Ectodermal cell (in vitro differentiated cells): ENCODE measurements around the gene ZNF263.

ENCODE experiments used
- H3K27ac ChIP-seq: 2 replicates; pipeline ENCODE4 v1.7.0; 2013; ENCODE audit warnings: mild to moderate bottlenecking, low read depth, low read length; ENCODE audit not compliant: insufficient read depth, poor library complexity, severe bottlenecking
- H3K27me3 ChIP-seq: 2 replicates; pipeline ENCODE4 v1.7.0; 2013; ENCODE audit warnings: mild to moderate bottlenecking, low read length; ENCODE audit not compliant: insufficient read depth, control insufficient read depth, poor library complexity, severe bottlenecking
- H3K36me3 ChIP-seq: one replicate; pipeline ENCODE4 v1.7.0; 2013; ENCODE audit warnings: low read length; ENCODE audit not compliant: control insufficient read depth, insufficient read depth
- H3K4me1 ChIP-seq: one replicate; pipeline ENCODE4 v1.7.0; 2013; ENCODE audit warnings: low read length; ENCODE audit not compliant: control insufficient read depth, insufficient read depth
- H3K4me3 ChIP-seq: 2 replicates; pipeline ENCODE4 v1.7.0; 2013; ENCODE audit warnings: low read depth, low read length, control low read depth; ENCODE audit not compliant: insufficient read depth
- H3K9me3 ChIP-seq: 2 replicates; pipeline ENCODE4 v1.7.0; 2013; ENCODE audit warnings: mild to moderate bottlenecking, low read length, moderate library complexity; ENCODE audit not compliant: control insufficient read depth
- WGBS, 2 experiments: methylation state at CpG; one replicate each; pipeline ENCODE4 v1.1.7; 2013; ENCODE audit warnings: missing lambda C conversion rate in 2 of 2; 5-methylcytosine and 5-hydroxymethylcytosine counted together

Gene ZNF263

DNA sequence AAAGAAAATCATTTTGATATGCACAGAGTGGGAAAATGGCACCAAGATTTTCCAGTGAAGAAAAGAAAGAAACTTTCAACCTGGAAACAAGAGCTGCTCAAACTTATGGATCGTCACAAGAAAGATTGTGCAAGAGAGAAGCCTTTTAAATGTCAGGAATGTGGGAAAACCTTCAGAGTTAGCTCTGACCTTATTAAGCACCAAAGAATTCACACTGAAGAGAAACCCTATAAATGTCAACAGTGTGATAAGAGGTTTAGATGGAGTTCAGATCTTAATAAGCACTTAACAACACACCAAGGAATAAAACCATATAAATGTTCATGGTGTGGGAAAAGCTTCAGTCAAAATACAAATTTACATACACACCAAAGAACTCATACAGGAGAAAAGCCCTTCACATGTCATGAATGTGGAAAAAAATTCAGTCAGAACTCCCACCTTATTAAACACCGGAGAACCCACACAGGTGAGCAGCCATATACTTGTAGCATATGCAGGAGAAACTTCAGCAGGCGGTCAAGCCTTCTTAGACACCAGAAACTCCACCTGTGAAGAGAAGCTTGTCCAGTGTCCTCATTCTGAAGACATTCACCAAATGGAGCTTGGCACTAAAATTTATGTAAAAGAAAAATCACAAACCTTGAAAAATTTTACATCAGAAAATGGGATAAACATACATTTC, 34.2 kb downstream of the ZNF263 start:
- peaks cover 40% of the 10 kb centered on the region for H3K36me3 ChIP-seq
- H3K4me1 ChIP-seq, result no peaks in the 10 kb centered on the region
- H3K27me3 ChIP-seq, result no peaks in the 10 kb centered on the region
- no peak overlapping the region for H3K27ac ChIP-seq
- H3K9me3 ChIP-seq, result peaks cover 19% of the 10 kb centered on the region
- WGBS, 2 experiments, result 93% methylated on average over 3 of the region's 3 CpGs
- H3K4me3 ChIP-seq, result no peak overlapping the region

DNA sequence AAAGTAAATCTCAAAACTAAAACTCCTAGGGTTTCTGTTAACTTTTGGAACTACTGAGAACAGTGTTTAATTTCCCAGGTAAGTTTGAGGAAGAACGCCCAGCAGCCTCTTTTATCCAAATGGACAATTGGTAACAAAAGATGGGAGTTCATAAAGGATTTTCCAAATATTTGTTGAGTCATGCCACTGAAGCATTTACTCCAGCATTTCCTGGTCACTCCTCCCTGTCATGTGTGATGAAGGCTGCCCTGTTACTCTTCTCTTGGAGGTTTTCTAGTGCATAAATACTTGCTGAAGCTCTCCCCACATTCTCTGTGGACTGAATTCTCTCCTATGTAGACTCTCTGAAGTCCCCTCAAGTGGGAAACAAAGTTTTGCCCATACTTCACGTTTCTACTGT, 38.5 kb downstream of the ZNF263 start:
- H3K36me3 ChIP-seq, result peaks cover 14% of the 10 kb centered on the region
- H3K27me3 ChIP-seq, result no peaks in the 10 kb centered on the region
- peaks cover 17% of the 10 kb centered on the region for H3K9me3 ChIP-seq
- H3K27ac ChIP-seq, result no peak overlapping the region
- H3K4me1 ChIP-seq, result no peaks in the 10 kb centered on the region
- WGBS, 2 experiments, result 62 to 65% methylated on average over 2 of the region's 2 CpGs
- no peak overlapping the region for H3K4me3 ChIP-seq

DNA sequence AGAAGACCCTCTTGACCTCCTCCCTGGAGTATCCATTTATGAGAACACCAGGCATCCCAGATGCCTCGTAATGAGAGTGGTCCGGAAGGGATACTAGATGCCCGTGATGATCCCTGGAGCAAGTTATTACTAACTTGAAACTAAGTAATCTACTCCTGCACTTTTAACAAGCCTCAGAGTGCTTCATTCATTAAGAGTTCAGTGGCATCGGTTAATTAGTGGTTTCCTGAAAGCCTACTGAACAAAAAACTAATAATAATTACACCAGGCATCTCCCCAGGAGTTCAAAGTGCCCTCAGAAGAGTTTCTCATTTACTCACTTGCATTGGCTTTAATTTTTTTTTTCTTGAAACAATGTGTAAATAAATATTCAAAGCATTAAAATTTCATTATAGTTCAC, 44.2 kb downstream of the ZNF263 start:
- 83 to 85% methylated on average over 4 of the region's 4 CpGs for WGBS, 2 experiments

DNA sequence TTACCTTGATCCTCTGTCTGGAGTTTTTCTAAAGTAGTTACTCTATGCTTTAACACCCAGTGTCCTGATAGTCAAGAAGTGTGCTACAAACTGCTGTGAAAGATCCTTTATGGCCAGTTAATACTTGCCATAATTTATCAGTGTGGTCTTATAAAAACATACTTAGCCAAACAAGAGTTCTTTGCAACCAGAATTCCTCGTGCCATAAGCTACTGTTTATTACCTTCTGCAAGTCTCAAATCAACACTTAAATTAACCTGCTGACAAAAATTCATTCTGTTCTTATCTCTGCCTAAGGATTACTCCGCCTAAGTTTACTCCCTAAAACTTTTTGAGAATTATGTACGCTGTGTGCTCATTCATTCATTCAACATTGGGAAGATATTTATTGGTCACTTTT, 44.8 kb downstream of the ZNF263 start:
- H3K27ac ChIP-seq, result no peak overlapping the region
- H3K36me3 ChIP-seq, result no peaks in the 10 kb centered on the region
- H3K27me3 ChIP-seq, result no peaks in the 10 kb centered on the region
- no peak overlapping the region for H3K4me3 ChIP-seq
- no peaks in the 10 kb centered on the region for H3K4me1 ChIP-seq
- no peaks in the 10 kb centered on the region for H3K9me3 ChIP-seq
- WGBS, 2 experiments, result 71 to 83% methylated on average over 2 to 3 of the region's 3 CpGs

More for the DNA sequence above, 44.2 kb downstream of the ZNF263 start:
- no peaks in the 10 kb centered on the region for H3K36me3 ChIP-seq
- H3K27me3 ChIP-seq, result no peaks in the 10 kb centered on the region
- no peaks in the 10 kb centered on the region for H3K9me3 ChIP-seq
- no peaks in the 10 kb centered on the region for H3K4me1 ChIP-seq
- no peak overlapping the region for H3K4me3 ChIP-seq
- no peak overlapping the region for H3K27ac ChIP-seq

DNA sequence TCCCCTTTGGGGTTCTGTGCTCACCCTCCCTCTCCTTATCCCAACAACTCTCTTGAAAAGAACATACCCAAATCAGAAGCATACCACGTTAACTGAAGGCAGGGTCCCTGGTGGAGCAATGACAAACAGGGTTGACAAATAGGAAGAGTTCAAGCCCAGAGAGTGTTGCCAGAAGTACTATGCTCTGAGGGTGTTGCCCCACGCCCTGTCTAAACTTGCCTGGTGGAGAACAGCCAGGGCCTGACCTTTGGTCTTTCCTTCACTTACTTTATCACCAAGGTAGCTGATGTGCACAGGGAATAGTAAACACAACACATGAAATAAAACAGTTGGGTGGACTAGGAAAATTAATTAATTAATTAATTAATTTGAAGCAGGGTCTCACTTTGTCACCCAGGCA, 45.4 kb downstream of the ZNF263 start:
- no peaks in the 10 kb centered on the region for H3K4me1 ChIP-seq
- H3K27me3 ChIP-seq, result no peaks in the 10 kb centered on the region
- H3K4me3 ChIP-seq, result no peak overlapping the region
- H3K9me3 ChIP-seq, result no peaks in the 10 kb centered on the region
- WGBS, 2 experiments, result 62 to 68% methylated on average over 2 of the region's 2 CpGs
- H3K36me3 ChIP-seq, result no peaks in the 10 kb centered on the region
- H3K27ac ChIP-seq, result no peak overlapping the region
